ENCODE data around the gene IRF2BPL. TPM values are rescaled to one million over a fixed set of nuclear protein-coding genes. Genes with fewer than 3 reads are reported as not detected.

IRF2BPL gene
- total RNA-seq, 1 experiment from 2014 or later: 113 TPM

- H4K20me1 ChIP-seq (ENCODE audit: low read length): no peaks in the 10 kb centered on the region
- H3K4me2 ChIP-seq (ENCODE audit: low read length): 0 out of 2 replicates have a peak overlapping the region, but pooled peaks have one; percentile 1
- H3K9me2 ChIP-seq (replicated peaks; ENCODE audit: low read length): no peaks in the 10 kb centered on the region
- H3K79me2 ChIP-seq (ENCODE audit: low read length): peaks cover 33% of the 10 kb centered on the region
- H3K9me3 ChIP-seq (ENCODE audit: low read length): no peaks in the 10 kb centered on the region
- peaks cover 28% of the 10 kb centered on the region for H3F3A ChIP-seq (ENCODE audit: low read length, unreplicated experiment)
- TF ChIP-seq EZH2phosphoT487 (IDR thresholded peaks at IDR 0.05; ENCODE audit: borderline replicate concordance, low read length): no peak
- no peak for TF ChIP-seq EZH2 (IDR thresholded peaks at IDR 0.05; ENCODE audit: low read length, unreplicated experiment)
- no peak for TF ChIP-seq CTCF (conservative IDR thresholded peaks at IDR 0.05; ENCODE audit: low read depth, low read length)
- BruUV-seq (replicated peaks): no TSS peak
- H2AFZ ChIP-seq (ENCODE audit: low read length): no peak overlapping the region
- CTCF ChIA-PET: no interaction called here
- intact Hi-C loops (cut with micrococcal nuclease): no loop called here
- peaks cover 83% of the 10 kb centered on the region for H3K4me1 ChIP-seq (ENCODE audit: insufficient read depth, low read length)
- peak overlapping the region; percentile 97 for H3K27ac ChIP-seq (ENCODE audit: low read length)
- peak overlapping the region; percentile 93 for H3K9ac ChIP-seq (ENCODE audit: low read length)
- H3K27me3 ChIP-seq (ENCODE audit: low read length): no peaks in the 10 kb centered on the region
- no peak overlapping the region for H3K4me3 ChIP-seq (ENCODE audit: low read length)
- ATAC-seq: no peak
- POLR2A ChIA-PET (ENCODE audit: unreplicated experiment): no interaction called here
- no peak for DNase-seq
- H3K36me3 ChIP-seq (ENCODE audit: low read depth, low read length): no peaks in the 10 kb centered on the region
Observed at GRCh38 chr14:77035267-77035666, 6.8 kb upstream of the IRF2BPL start.

- DNase-seq: peak; percentile 99
- no peaks in the 10 kb centered on the region for H3K36me3 ChIP-seq (ENCODE audit: low read depth, low read length)
Observed at GRCh38 chr14:77033622-77034589, 5.4 kb upstream of the IRF2BPL start.

More at GRCh38 chr14:77033622-77034589, 5.4 kb upstream of the IRF2BPL start:
- peak overlapping the region; percentile 89 for H3K4me2 ChIP-seq (ENCODE audit: low read length)
- peak; percentile 43 for ATAC-seq
- TF ChIP-seq CTCF (conservative IDR thresholded peaks at IDR 0.05; ENCODE audit: low read depth, low read length) (no peak), EZH2 (IDR thresholded peaks at IDR 0.05; ENCODE audit: low read length, unreplicated experiment) (no peak)
- ChIA-PET CTCF (interaction anchor here (0.7 kb wide), 1 partner anchor 13 kb away, joined by 5 read pairs; no protein-coding TSS in a partner anchor), POLR2A (ENCODE audit: unreplicated experiment) (no interaction called here)
- peaks cover 45% of the 10 kb centered on the region for H3K79me2 ChIP-seq (ENCODE audit: low read length)
- no peaks in the 10 kb centered on the region for H4K20me1 ChIP-seq (ENCODE audit: low read length)
- BruUV-seq (replicated peaks): TSS peak; percentile 43
- peak overlapping the region; percentile 97 for H3K27ac ChIP-seq (ENCODE audit: low read length)
- H3K27me3 ChIP-seq (ENCODE audit: low read length): no peaks in the 10 kb centered on the region
- no peaks in the 10 kb centered on the region for H3K9me3 ChIP-seq (ENCODE audit: low read length)
- peaks cover 17% of the 10 kb centered on the region for H3F3A ChIP-seq (ENCODE audit: low read length, unreplicated experiment)
- H3K9me2 ChIP-seq (replicated peaks; ENCODE audit: low read length): no peaks in the 10 kb centered on the region
- peak overlapping the region; percentile 67 for H3K4me3 ChIP-seq (ENCODE audit: low read length)
- H2AFZ ChIP-seq (ENCODE audit: low read length): peak overlapping the region; percentile 31
- H3K4me1 ChIP-seq (ENCODE audit: insufficient read depth, low read length): peaks cover 84% of the 10 kb centered on the region
- intact Hi-C loops (cut with micrococcal nuclease): loop anchor here (1.0 to 2.0 kb wide), 3 partner anchors 7 to 77 kb away; partner anchors contain the start of gene CIPC
- H3K9ac ChIP-seq (ENCODE audit: low read length): peak overlapping the region; percentile 93

All from PC-3 (cell line).